Natural killer cell treated with Interleukin-12 subunit alpha and Interleukin-12 subunit beta and Interleukin-15 and Interleukin-18, amount 100 ng/mL, for 72 hours (primary cell): ENCODE measurements around the gene VPS36. TPM values are rescaled to one million over a fixed set of nuclear protein-coding genes. Genes with fewer than 3 reads are reported as not detected.

ENCODE experiments used
- ATAC-seq, 2 donors: fragments of 150-1000 bp; cut with Tn5 transposase in 1 of 2; sonication (Bioruptor Pico), chemical (Tn5 transposase) in 1 of 2; 2 replicates each; pipeline ENCODE4 v1.10.0; 2021
- DNase-seq: peaks from one replicate; pipeline ENCODE4 v3.0.0; 2022; ENCODE audit warnings: low spot score
- H3K27ac Mint-ChIP-seq, 2 donors: 1 replicate in 1 of 2; 2 replicates in 1 of 2; pipeline ENCODE4 v1.8.0; 2022; ENCODE audit warnings: mixed read lengths in 2 of 2, mild to moderate bottlenecking in 1 of 2, moderate library complexity in 1 of 2
- H3K27me3 Mint-ChIP-seq, 2 donors: 1 replicate in 1 of 2; 2 replicates in 1 of 2; pipeline ENCODE4 v1.8.0; 2022; ENCODE audit warnings: mixed read lengths in 2 of 2
- H3K36me3 Mint-ChIP-seq: one replicate; pipeline ENCODE4 v1.8.0; 2022; ENCODE audit warnings: mixed read lengths
- H3K4me1 Mint-ChIP-seq, 2 donors: 1 replicate in 1 of 2; 2 replicates in 1 of 2; pipeline ENCODE4 v1.8.0; 2022; ENCODE audit warnings: low read depth in 2 of 2, mixed read lengths in 2 of 2, mild to moderate bottlenecking in 1 of 2
- H3K4me3 Mint-ChIP-seq: one replicate; pipeline ENCODE4 v1.8.0; 2022; ENCODE audit warnings: mixed read lengths
- H3K9me3 Mint-ChIP-seq: 2 replicates; pipeline ENCODE4 v1.8.0; 2022; ENCODE audit warnings: mixed read lengths
- total RNA-seq, 2 donors: library from RNA; stranded (reverse); gene quantifications; one replicate each; pipeline ENCODE4 v1.2.3, GENCODE V29; 2022

Gene VPS36
- total RNA-seq, 2 donors from 2014 or later, result 34.1 to 42.7 TPM

DNA sequence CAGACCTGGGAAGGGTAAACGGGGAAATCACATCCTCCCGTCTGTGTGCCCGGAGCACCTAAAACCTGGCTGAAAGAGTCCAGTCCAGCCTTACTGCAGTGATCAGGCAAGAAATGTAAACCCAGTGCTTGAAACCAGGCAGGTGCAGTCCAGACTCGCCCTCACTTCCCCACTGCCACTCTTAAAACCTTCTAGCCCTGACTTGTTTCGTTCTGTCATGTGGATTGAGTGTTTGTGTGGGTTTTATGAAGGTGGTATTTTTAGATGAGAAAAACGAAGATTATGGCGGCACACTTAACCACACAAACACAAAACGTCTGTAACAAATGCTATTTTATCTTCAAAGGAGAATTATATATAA lies 4.0 kb upstream of the VPS36 start:
- no peaks in the 10 kb centered on the region for H3K27me3 Mint-ChIP-seq
- peaks cover 28 to 37% of the 10 kb centered on the region in 2 donors for H3K4me1 Mint-ChIP-seq
- ATAC-seq, result no peak

DNA sequence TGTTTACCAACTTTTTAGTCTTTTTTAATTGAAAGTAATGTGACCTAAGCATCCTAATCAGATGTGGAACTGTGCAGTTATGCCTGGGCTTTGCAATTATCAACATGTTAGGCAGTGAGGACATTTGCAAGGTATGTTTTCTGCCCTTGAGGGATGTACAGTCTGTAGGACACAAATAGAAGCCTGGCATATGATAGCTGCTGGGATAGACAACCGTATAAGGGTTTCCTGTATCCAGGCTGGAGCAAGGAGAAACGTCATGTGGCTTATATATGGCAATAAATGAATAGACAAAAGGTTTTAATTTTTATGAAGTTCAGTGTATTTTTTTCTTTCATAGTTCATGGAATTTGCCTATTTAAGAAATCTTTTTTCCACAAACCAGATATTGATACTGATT lies 2.0 kb upstream of the VPS36 start:
- Mint-ChIP-seq H3K9me3 (no peaks in the 10 kb centered on the region), H3K36me3 (no peaks in the 10 kb centered on the region), H3K4me3 (no peak overlapping the region), H3K4me1 (peaks cover 38 to 48% of the 10 kb centered on the region in 2 donors), H3K27me3 (no peaks in the 10 kb centered on the region), H3K27ac (no peak overlapping the region)
- ATAC-seq, result no peak
- no peak for DNase-seq

More for the DNA sequence above, 4.0 kb upstream of the VPS36 start:
- Mint-ChIP-seq H3K9me3 (no peaks in the 10 kb centered on the region), H3K36me3 (no peaks in the 10 kb centered on the region), H3K27ac (peak overlapping the region; percentile 83 to 93), H3K4me3 (peak overlapping the region; percentile 92)
- DNase-seq, result no peak

DNA sequence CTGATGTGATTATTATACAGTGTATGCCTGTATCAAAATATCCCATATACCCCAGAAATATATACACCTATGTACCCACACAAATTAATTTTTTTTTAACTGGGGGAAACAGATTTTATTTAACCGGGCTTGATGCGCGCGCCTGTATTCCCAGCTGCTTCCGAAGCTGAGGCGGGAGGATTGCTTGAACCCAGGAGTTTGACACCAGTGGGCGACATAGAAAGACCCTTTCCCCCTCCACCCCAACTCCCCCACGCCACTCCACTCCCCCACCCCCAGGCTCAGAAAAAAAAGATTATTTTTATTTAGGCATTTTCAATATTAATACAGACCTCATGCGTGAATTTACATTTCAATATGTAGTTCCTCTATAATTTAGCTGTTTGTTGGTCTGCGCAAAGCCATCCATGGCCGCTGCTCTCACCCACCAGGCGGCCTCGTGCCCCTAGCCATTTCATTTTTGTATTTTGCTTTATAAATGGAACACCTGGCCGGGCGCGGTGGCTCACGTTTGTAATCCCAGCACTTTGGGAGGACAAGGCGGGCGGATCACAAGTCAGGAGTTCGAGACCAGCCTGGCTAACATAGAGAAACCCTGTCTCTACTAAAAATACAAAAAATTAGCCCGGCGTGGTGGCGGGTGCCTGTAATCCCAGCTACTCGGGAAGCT lies 836 bp upstream of the VPS36 start:
- Mint-ChIP-seq H3K4me3 (peak overlapping the region; percentile 47), H3K4me1 (peaks cover 39 to 49% of the 10 kb centered on the region in 2 donors), H3K27ac (peak overlapping the region; percentile 64 to 79), H3K27me3 (no peaks in the 10 kb centered on the region), H3K36me3 (no peaks in the 10 kb centered on the region), H3K9me3 (no peaks in the 10 kb centered on the region)
- no peak for ATAC-seq
- DNase-seq, result no peak

- peak overlapping the region; percentile 64 to 79 for H3K27ac Mint-ChIP-seq
- no peaks in the 10 kb centered on the region for H3K27me3 Mint-ChIP-seq
- no peaks in the 10 kb centered on the region for H3K9me3 Mint-ChIP-seq
- ATAC-seq, result no peak
- peak overlapping the region; percentile 47 for H3K4me3 Mint-ChIP-seq
- H3K36me3 Mint-ChIP-seq, result no peaks in the 10 kb centered on the region
- DNase-seq, result no peak
- H3K4me1 Mint-ChIP-seq, result peaks cover 36 to 45% of the 10 kb centered on the region in 2 donors
These were observed 321 bp upstream of the VPS36 start for GRCh38 chr13:52450793-52451116.

- H3K4me1 Mint-ChIP-seq, result peaks cover 27 to 36% of the 10 kb centered on the region in 2 donors
These were observed 963 bp downstream of the VPS36 start for GRCh38 chr13:52449331-52450011.

DNA sequence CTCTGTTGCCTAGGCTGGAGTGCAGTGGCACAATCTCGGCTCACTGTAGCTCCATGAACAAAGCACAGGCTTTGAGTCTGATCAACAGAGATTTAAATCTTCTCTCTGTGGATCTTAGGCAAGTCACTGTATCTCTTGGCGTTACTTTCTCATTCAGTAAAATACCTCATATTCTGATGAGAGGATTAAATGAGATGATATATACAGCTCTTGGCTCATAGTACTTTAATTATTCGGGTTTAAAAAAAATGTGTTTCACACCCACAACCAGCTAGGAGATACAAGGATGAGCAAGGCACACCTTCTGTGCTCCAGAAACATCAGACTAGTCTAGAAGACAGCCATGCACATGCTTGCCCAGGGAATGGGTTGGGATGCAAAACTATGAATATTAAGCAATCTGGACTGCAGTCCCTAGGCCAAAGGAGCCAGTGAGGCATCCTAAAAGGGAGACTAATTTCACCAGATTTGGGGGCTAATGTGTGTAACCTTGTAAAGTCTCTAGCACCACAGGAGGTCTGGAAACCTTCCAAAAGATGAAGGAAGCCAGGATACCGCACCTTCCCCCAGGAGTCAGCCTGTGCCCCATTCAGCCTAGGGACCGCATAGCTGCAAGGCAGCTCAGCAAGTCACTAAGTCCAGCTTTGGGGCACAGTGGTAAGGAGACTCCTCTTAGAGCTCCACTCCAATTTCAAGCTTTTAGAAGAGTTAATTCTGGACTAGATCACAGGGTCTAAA lies 2.5 kb downstream of the VPS36 start:
- no peak for DNase-seq
- peak overlapping the region in 1 of 2 donors; percentile 79 for H3K27ac Mint-ChIP-seq
- H3K4me3 Mint-ChIP-seq, result peak overlapping the region; percentile 41
- no peaks in the 10 kb centered on the region for H3K36me3 Mint-ChIP-seq
- H3K9me3 Mint-ChIP-seq, result no peaks in the 10 kb centered on the region
- H3K27me3 Mint-ChIP-seq, result no peaks in the 10 kb centered on the region
- no peak for ATAC-seq
- peaks cover 22 to 23% of the 10 kb centered on the region in 2 donors for H3K4me1 Mint-ChIP-seq

More at GRCh38 chr13:52449331-52450011, 963 bp downstream of the VPS36 start:
- DNase-seq (no peak), ATAC-seq (no peak)
- no peaks in the 10 kb centered on the region for H3K27me3 Mint-ChIP-seq
- peak overlapping the region; percentile 79 to 96 for H3K27ac Mint-ChIP-seq
- no peaks in the 10 kb centered on the region for H3K36me3 Mint-ChIP-seq
- no peaks in the 10 kb centered on the region for H3K9me3 Mint-ChIP-seq
- peak overlapping the region; percentile 99 for H3K4me3 Mint-ChIP-seq

DNA sequence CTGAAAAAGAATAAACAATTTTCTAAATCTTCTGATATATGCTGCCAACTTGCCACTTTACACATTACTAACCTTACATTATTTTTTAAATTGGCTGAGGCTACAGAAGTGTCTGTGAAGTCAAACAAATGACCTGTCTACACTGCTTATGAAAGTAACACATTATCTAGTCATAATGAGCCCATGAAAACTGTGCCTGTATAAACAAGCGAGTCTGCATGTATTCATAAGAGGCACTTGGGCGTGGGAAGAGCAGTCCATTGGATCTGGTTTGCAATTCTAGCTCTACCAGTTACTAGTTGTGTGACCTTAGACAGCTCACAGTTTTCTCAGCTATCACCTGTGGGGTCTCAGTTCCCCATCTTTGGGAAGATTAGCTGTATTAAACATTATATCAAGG lies 3.1 kb downstream of the VPS36 start:
- Mint-ChIP-seq H3K4me3 (peak overlapping the region; percentile 41), H3K27ac (no peak overlapping the region), H3K36me3 (no peaks in the 10 kb centered on the region), H3K4me1 (peaks cover 22 to 23% of the 10 kb centered on the region in 2 donors), H3K9me3 (no peaks in the 10 kb centered on the region), H3K27me3 (no peaks in the 10 kb centered on the region)
- no peak for DNase-seq
- ATAC-seq, result peak in 1 of 2 donors; percentile 39

GRCh38 chr13:52446265-52446664 lies 4.2 kb downstream of the VPS36 start:
- H3K36me3 Mint-ChIP-seq, result no peaks in the 10 kb centered on the region
- H3K4me1 Mint-ChIP-seq, result peaks cover 22 to 23% of the 10 kb centered on the region in 2 donors
- no peaks in the 10 kb centered on the region for H3K27me3 Mint-ChIP-seq
- H3K27ac Mint-ChIP-seq, result no peak overlapping the region
- ATAC-seq (no peak), DNase-seq (no peak)
- no peak overlapping the region for H3K4me3 Mint-ChIP-seq
- H3K9me3 Mint-ChIP-seq, result no peaks in the 10 kb centered on the region

GRCh38 chr13:52432456-52432855 lies 18.0 kb downstream of the VPS36 start:
- H3K4me1 Mint-ChIP-seq, result peaks cover 0 to 4% of the 10 kb centered on the region in 2 donors

DNA sequence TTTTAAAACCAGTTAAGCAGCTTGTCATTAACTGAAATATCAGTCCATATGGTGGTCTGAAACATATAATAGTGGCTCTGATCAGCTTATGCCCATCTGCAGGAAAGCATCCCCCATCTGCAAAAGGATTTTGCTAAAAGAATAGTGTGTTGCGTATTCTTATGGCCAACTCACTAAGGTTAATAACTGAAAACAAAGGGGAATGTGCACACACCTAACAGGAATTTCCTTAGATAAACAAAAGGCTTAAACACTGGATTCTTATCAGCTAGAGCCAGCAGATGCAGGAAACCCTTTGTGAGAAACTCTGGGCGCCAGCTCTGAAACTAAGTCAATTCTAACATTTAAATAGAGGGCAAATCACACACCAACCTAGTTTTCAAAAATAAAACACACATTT lies 22.1 kb downstream of the VPS36 start:
- peaks cover 6% of the 10 kb centered on the region for H3K36me3 Mint-ChIP-seq
- ATAC-seq, result no peak

More at GRCh38 chr13:52432456-52432855, 18.0 kb downstream of the VPS36 start:
- H3K27me3 Mint-ChIP-seq, result no peaks in the 10 kb centered on the region
- no peak overlapping the region for H3K4me3 Mint-ChIP-seq
- DNase-seq (no peak), ATAC-seq (no peak)
- peaks cover 9% of the 10 kb centered on the region for H3K36me3 Mint-ChIP-seq
- H3K9me3 Mint-ChIP-seq, result no peaks in the 10 kb centered on the region
- no peak overlapping the region for H3K27ac Mint-ChIP-seq

GRCh38 chr13:52421216-52421615 lies 29.2 kb downstream of the VPS36 start:
- Mint-ChIP-seq H3K9me3 (no peaks in the 10 kb centered on the region), H3K27me3 (no peaks in the 10 kb centered on the region), H3K4me3 (no peak overlapping the region), H3K27ac (no peak overlapping the region), H3K4me1 (peaks cover 0 to 3% of the 10 kb centered on the region in 2 donors), H3K36me3 (peaks cover 24% of the 10 kb centered on the region)
- DNase-seq, result no peak
- ATAC-seq, result no peak

More for the DNA sequence above, 22.1 kb downstream of the VPS36 start:
- Mint-ChIP-seq H3K9me3 (no peaks in the 10 kb centered on the region), H3K27me3 (no peaks in the 10 kb centered on the region), H3K4me1 (no peaks in the 10 kb centered on the region), H3K27ac (no peak overlapping the region), H3K4me3 (no peak overlapping the region)
- no peak for DNase-seq

DNA sequence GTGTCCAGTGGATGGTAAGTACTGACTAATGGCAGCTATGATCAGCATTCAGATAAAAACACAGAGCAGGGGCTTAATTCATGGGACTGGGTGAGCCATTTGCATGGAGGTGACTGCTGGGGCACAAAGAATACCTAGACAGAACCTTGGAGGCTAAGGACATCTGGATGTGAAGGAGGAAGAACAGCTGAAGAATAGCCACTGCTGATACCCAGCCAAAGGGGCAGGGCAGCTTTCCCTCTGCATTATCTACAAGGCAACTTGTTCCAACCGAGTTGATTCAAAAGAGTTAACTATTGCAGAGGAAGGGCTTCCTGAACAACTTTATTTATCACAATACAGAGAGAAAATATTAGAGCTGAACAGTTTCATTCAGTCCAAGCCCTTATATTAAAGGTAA lies 31.4 kb downstream of the VPS36 start:
- no peaks in the 10 kb centered on the region for H3K27me3 Mint-ChIP-seq
- ATAC-seq, result no peak
- no peak overlapping the region for H3K4me3 Mint-ChIP-seq
- peaks cover 0 to 3% of the 10 kb centered on the region in 2 donors for H3K4me1 Mint-ChIP-seq
- no peak overlapping the region for H3K27ac Mint-ChIP-seq
- H3K9me3 Mint-ChIP-seq, result no peaks in the 10 kb centered on the region
- H3K36me3 Mint-ChIP-seq, result peaks cover 31% of the 10 kb centered on the region
- no peak for DNase-seq

DNA sequence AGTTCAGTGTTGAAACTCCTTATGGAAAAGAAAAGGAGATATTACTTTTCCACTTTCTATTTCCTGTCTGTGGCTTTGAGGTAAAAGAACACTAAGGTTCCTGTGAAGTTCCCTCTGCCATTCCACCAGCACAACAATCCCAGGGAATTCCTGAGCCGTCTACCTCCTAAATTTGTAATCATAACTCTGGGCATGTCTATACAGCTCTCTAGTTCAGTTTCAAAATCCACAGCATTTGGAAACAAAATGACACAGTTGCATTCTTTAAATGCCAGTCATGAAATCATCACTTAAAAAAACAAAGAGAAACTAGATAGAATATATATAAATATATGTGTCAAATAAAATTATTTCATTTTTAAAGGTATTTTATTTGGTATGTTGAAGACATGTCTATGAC lies 35.5 kb downstream of the VPS36 start:
- Mint-ChIP-seq H3K27ac (no peak overlapping the region), H3K27me3 (no peaks in the 10 kb centered on the region), H3K4me3 (no peak overlapping the region), H3K36me3 (peaks cover 24% of the 10 kb centered on the region), H3K4me1 (peaks cover 0 to 3% of the 10 kb centered on the region in 2 donors), H3K9me3 (no peaks in the 10 kb centered on the region)
- no peak for DNase-seq
- no peak for ATAC-seq

DNA sequence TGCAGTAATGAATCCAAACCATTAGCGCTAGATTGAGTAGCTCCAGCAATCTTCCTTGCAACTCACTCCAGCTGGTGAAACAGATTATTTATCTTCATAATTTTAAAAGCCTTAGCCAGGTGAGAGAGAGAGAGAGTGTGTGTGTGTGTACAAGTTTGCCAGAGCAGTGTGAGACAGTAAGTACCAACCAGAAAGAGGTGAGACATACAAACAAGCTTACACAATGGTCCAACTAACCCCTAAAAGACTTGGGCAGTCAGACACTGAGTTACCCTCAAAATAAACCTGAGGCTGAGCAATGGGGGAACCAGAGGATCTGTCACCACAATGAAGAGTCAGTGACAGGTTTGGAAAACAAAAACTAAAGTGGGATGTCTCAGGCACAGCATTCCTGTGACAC lies 36.4 kb downstream of the VPS36 start:
- Mint-ChIP-seq H3K27ac (no peak overlapping the region), H3K9me3 (no peaks in the 10 kb centered on the region), H3K27me3 (no peaks in the 10 kb centered on the region), H3K4me1 (no peaks in the 10 kb centered on the region), H3K36me3 (peaks cover 18% of the 10 kb centered on the region), H3K4me3 (no peak overlapping the region)
- ATAC-seq, result no peak
- no peak for DNase-seq
